HG02870 (cell line): Measurements from ENCODE around the gene TDRD12.
"Not testable (repeated sequence)": the region's sequence is repeated elsewhere in the genome, so short reads cannot be mapped to it uniquely, and the experiment has no call there.

ENCODE experiments used
- ATAC-seq: cut with Tn5 transposase; IDR thresholded peaks from one replicate; pipeline ENCODE4 v1.9.1; 2021; ENCODE audit warnings: mild to moderate bottlenecking, moderate library complexity; ENCODE audit not compliant: unreplicated experiment

The TDRD12 gene

GRCh38 chr19:32746631-32747196, 27.1 kb downstream of the TDRD12 start:
- ATAC-seq, result peak; percentile 52

GRCh38 chr19:32748497-32748896, 28.9 kb downstream of the TDRD12 start:
- ATAC-seq, result no peak

- ATAC-seq, result no peak
These were observed 29.4 kb downstream of the TDRD12 start for GRCh38 chr19:32748948-32749347.

- no peak for ATAC-seq
These were observed 29.8 kb downstream of the TDRD12 start for GRCh38 chr19:32749361-32749760.

- no peak for ATAC-seq
These were observed 31.0 kb downstream of the TDRD12 start for GRCh38 chr19:32750441-32751055.

GRCh38 chr19:32751066-32751465, 31.5 kb downstream of the TDRD12 start:
- no peak for ATAC-seq

GRCh38 chr19:32757189-32757588, 37.6 kb downstream of the TDRD12 start:
- no peak for ATAC-seq

- ATAC-seq, result not testable (repeated sequence)
These were observed 45.8 kb downstream of the TDRD12 start for GRCh38 chr19:32765365-32765764.

- ATAC-seq, result no peak
These were observed 48.5 kb downstream of the TDRD12 start for GRCh38 chr19:32767951-32768679.

GRCh38 chr19:32771596-32771995, 52.0 kb downstream of the TDRD12 start:
- ATAC-seq, result no peak

GRCh38 chr19:32773126-32773525, 53.6 kb downstream of the TDRD12 start:
- no peak for ATAC-seq

GRCh38 chr19:32779082-32779481, 59.5 kb downstream of the TDRD12 start:
- no peak for ATAC-seq

- ATAC-seq, result no peak
These were observed 61.7 kb downstream of the TDRD12 start for GRCh38 chr19:32781280-32781679.

- ATAC-seq, result not testable (repeated sequence)
These were observed 62.5 kb downstream of the TDRD12 start for GRCh38 chr19:32782089-32782488.

- not testable (repeated sequence) for ATAC-seq
These were observed 67.7 kb downstream of the TDRD12 start for GRCh38 chr19:32787161-32787813.

- ATAC-seq, result not testable (repeated sequence)
These were observed 68.3 kb downstream of the TDRD12 start for GRCh38 chr19:32787895-32788294.

- no peak for ATAC-seq
These were observed 69.9 kb downstream of the TDRD12 start for GRCh38 chr19:32789429-32789828.

- ATAC-seq, result no peak
These were observed 78.6 kb downstream of the TDRD12 start for GRCh38 chr19:32798201-32798600.

- no peak for ATAC-seq
These were observed 80.6 kb downstream of the TDRD12 start for GRCh38 chr19:32800191-32800590.

- no peak for ATAC-seq
These were observed 81.2 kb downstream of the TDRD12 start for GRCh38 chr19:32800754-32801153.

GRCh38 chr19:32802840-32803239, 83.3 kb downstream of the TDRD12 start:
- ATAC-seq, result no peak

GRCh38 chr19:32808236-32808635, 88.7 kb downstream of the TDRD12 start:
- no peak for ATAC-seq
